Prostate gland (tissue), 2 donors: ENCODE measurements around the gene GINS2.

Source experiments
- CTCF ChIP-seq, 4 experiments: fragments of 200-600 bp in 2 of 4; fragments of 450-650 bp in 2 of 4; sonication (generic) in 2 of 4; IDR thresholded peaks; 1 replicate in 3 of 4; 2 replicates in 1 of 4; pipeline ENCODE4 v1.5.1; 2016 to 2019; ENCODE audit warnings: antibody characterized with exemption in 4 of 4, mild to moderate bottlenecking in 2 of 4, moderate library complexity in 2 of 4
- POLR2A ChIP-seq: fragments of 450-650 bp; IDR thresholded peaks from one replicate; pipeline ENCODE4 v1.6.1; 2016; ENCODE audit warnings: antibody characterized with exemption, mild to moderate bottlenecking
- POLR2AphosphoS5 ChIP-seq: sonication (generic); formaldehyde crosslinking; IDR thresholded peaks from one replicate; pipeline ENCODE4 v1.6.1; 2017; ENCODE audit warnings: antibody characterized with exemption

GRCh38 chr16:85696781-85697180 is 8.0 kb upstream of the GINS2 start:
- no peak for TF ChIP-seq CTCF (IDR thresholded peaks at IDR 0.05)
- TF ChIP-seq POLR2AphosphoS5 = no peak
- no peak for TF ChIP-seq POLR2A
